ENCODE measurements around the gene TSC2.

Gene TSC2

GRCh38 chr16:2075631-2076030, 27.8 kb downstream of the TSC2 start:
- Histone ChIP-seq H3K4me3 (ENCODE audit: low read depth in 1 of 2, low read length in 1 of 2) (no peak overlapping the region), H3K4me1 (ENCODE audit: control insufficient read depth in 1 of 2, insufficient read depth in 1 of 2, low read depth in 1 of 2, low read length in 1 of 2) (peaks cover 0 to 7% of the 10 kb centered on the region in 2 experiments), H3K27me3 (no peaks in the 10 kb centered on the region), H3K36me3 (peaks cover 97% of the 10 kb centered on the region), H3K27ac (no peak overlapping the region), H3K9me3 (no peaks in the 10 kb centered on the region)
- TF ChIP-seq, protein P1, sequence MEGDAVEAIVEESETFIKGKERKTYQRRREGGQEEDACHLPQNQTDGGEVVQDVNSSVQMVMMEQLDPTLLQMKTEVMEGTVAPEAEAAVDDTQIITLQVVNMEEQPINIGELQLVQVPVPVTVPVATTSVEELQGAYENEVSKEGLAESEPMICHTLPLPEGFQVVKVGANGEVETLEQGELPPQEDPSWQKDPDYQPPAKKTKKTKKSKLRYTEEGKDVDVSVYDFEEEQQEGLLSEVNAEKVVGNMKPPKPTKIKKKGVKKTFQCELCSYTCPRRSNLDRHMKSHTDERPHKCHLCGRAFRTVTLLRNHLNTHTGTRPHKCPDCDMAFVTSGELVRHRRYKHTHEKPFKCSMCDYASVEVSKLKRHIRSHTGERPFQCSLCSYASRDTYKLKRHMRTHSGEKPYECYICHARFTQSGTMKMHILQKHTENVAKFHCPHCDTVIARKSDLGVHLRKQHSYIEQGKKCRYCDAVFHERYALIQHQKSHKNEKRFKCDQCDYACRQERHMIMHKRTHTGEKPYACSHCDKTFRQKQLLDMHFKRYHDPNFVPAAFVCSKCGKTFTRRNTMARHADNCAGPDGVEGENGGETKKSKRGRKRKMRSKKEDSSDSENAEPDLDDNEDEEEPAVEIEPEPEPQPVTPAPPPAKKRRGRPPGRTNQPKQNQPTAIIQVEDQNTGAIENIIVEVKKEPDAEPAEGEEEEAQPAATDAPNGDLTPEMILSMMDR (IDR thresholded peaks at IDR 0.05) = no peak

DNA sequence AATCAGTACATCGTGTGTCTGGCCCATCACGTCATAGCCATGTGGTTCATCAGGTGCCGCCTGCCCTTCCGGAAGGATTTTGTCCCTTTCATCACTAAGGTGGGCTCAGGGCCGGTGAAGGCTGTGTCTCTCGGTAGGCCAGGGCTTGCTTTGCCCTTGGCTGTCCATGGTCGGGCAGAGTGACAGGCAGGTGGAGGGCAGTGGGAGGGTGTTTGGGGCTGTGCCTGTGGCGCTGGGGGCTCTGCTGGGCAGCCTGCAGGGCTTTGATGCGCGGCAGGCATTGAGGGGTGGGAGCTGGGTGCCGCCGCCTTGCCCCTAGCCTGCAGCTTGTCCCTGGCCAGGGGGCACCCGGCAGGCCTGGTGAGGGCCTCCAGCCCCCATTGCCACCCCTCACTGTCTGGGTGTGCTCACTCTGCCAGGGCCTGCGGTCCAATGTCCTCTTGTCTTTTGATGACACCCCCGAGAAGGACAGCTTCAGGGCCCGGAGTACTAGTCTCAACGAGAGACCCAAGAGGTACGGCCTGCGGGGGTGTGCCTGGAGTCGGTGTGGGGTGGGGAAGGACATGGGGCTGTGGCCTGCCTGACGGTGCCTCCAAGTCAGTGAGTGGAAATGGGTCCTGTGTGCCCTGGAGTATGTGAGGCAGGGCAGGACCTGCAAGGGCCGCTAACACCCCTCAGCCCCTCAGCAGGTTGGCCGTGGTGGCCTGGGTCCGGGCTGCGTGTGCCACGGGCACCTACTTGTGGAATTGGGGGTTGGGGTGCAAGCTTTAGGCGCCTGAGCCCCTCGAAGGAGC, 28.5 kb downstream of the TSC2 start:
- Histone ChIP-seq H3K36me3 (peaks cover 99% of the 10 kb centered on the region), H3K9me3 (no peaks in the 10 kb centered on the region), H3K27ac (no peak overlapping the region), H3K4me3 (ENCODE audit: low read depth in 1 of 2, low read length in 1 of 2) (no peak overlapping the region), H3K4me1 (ENCODE audit: control insufficient read depth in 1 of 2, insufficient read depth in 1 of 2, low read depth in 1 of 2, low read length in 1 of 2) (peaks cover 0 to 4% of the 10 kb centered on the region in 2 experiments), H3K27me3 (no peaks in the 10 kb centered on the region)
- TF ChIP-seq, protein P1 (IDR thresholded peaks at IDR 0.05) = no peak

- H3K27ac ChIP-seq = no peak overlapping the region
- no peaks in the 10 kb centered on the region for H3K4me1 ChIP-seq (ENCODE audit: control insufficient read depth in 1 of 2, insufficient read depth in 1 of 2, low read depth in 1 of 2, low read length in 1 of 2)
- H3K27me3 ChIP-seq = no peaks in the 10 kb centered on the region
- H3K36me3 ChIP-seq = peaks cover 99% of the 10 kb centered on the region
- TF ChIP-seq, protein P1 (IDR thresholded peaks at IDR 0.05) = no peak
- H3K9me3 ChIP-seq = no peaks in the 10 kb centered on the region
- H3K4me3 ChIP-seq (ENCODE audit: low read depth in 1 of 2, low read length in 1 of 2) = no peak overlapping the region
Observed at GRCh38 chr16:2077016-2077415, 29.2 kb downstream of the TSC2 start.

DNA sequence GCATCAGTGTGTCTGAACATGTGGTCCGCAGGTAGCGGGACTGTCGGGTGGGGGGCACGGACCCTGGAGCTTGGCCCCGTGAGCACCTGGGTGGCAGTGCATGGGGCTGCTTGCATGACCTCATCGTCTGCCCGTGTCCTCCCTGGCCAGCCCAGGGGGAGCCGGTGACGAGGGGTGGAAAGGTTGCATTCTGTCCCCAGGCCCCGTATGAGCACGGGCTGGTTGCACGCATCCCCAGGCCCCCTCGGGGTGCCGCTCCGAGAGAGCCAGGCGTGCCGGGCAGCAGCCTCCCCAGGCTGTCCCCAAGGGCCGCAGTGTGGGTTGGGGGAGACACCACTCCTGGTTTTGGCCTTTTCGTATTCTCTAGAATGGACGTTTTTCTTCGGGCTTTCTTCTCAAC, 29.9 kb downstream of the TSC2 start:
- Histone ChIP-seq H3K27me3 (no peaks in the 10 kb centered on the region), H3K9me3 (no peaks in the 10 kb centered on the region), H3K27ac (no peak overlapping the region), H3K4me3 (ENCODE audit: low read depth in 1 of 2, low read length in 1 of 2) (no peak overlapping the region), H3K4me1 (ENCODE audit: control insufficient read depth in 1 of 2, insufficient read depth in 1 of 2, low read depth in 1 of 2, low read length in 1 of 2) (no peaks in the 10 kb centered on the region), H3K36me3 (peaks cover 99% of the 10 kb centered on the region)
- TF ChIP-seq, protein P1 (IDR thresholded peaks at IDR 0.05) = no peak

DNA sequence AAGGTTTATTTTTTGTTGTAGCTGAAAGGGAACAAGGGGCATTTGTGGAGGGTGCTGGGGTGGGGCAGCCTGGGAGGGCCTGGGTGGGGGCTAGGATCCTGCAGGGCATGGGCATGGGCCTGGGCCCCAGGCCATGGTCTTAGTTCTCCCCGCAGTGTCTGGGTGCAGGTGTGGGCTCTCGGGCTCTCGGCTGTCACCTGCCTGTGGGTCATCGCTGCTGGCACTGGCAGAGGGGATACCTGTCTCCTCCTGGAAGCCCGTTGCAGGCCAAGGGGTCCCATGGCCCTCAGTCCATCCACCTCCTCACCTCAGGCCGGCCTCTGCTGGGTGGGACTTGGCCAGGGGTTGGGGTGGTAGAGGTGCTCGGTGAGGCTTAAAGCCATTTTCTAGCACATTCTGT, 30.3 kb downstream of the TSC2 start:
- H3K36me3 ChIP-seq = peaks cover 99% of the 10 kb centered on the region

More for the DNA sequence above, 30.3 kb downstream of the TSC2 start:
- Histone ChIP-seq H3K27me3 (no peaks in the 10 kb centered on the region), H3K9me3 (no peaks in the 10 kb centered on the region), H3K4me1 (ENCODE audit: control insufficient read depth in 1 of 2, insufficient read depth in 1 of 2, low read depth in 1 of 2, low read length in 1 of 2) (no peaks in the 10 kb centered on the region), H3K27ac (no peak overlapping the region), H3K4me3 (ENCODE audit: low read depth in 1 of 2, low read length in 1 of 2) (no peak overlapping the region)
- TF ChIP-seq, protein P1 (IDR thresholded peaks at IDR 0.05) = no peak

All from neutrophil (primary cell).